GM10248 (cell line): ENCODE measurements around the gene AKAP6.
"Not testable (repeated sequence)": the region's sequence is repeated elsewhere in the genome, so short reads cannot be mapped to it uniquely, and the experiment has no call there.

ENCODE experiments used
- CTCF ChIA-PET: fragments of 300-600 bp; sonication (Branson Sonifier 250); formaldehyde crosslinking; extraction: SDS; loops from one replicate; lab custom pipeline; 2021; ENCODE audit warnings: antibody characterized with exemption; lab: Yijun Ruan, JAX
- POLR2A ChIA-PET: fragments of 350-650 bp; sonication (Branson Sonifier 250); formaldehyde crosslinking; extraction: SDS; loops from one replicate; lab custom pipeline; 2020; ENCODE audit warnings: antibody characterized with exemption; lab: Yijun Ruan, JAX
- DNase-seq: peaks from one replicate; pipeline ENCODE4 v3.0.0; 2012; ENCODE audit errors: extremely low spot score
- CTCF ChIP-seq: IDR thresholded peaks from 2 replicates; pipeline ENCODE4 v1.5.1; 2012; ENCODE audit warnings: mild to moderate bottlenecking, low read depth; ENCODE audit errors: extremely low read depth, missing control alignments, control extremely low read depth

The AKAP6 gene

GRCh38 chr14:32576088-32576795 is 247.1 kb downstream of the AKAP6 start:
- DNase-seq: peak; percentile 22
- TF ChIP-seq CTCF: peak; percentile 90
- POLR2A ChIA-PET: no interaction called here
- CTCF ChIA-PET: interaction anchor here (0.7 to 4.8 kb wide), 24 partner anchors 8 to 1752 kb away, joined by 3 to 65 read pairs (median 4); no protein-coding TSS in a partner anchor

GRCh38 chr14:32576977-32577376 is 247.9 kb downstream of the AKAP6 start:
- CTCF ChIA-PET: interaction anchor here (1.1 to 4.8 kb wide), 8 partner anchors 9 to 1746 kb away, joined by 3 to 65 read pairs (median 6); no protein-coding TSS in a partner anchor
- TF ChIP-seq CTCF: no peak
- no peak for DNase-seq
- POLR2A ChIA-PET: no interaction called here

- POLR2A ChIA-PET: no interaction called here
- TF ChIP-seq CTCF: no peak
- CTCF ChIA-PET: interaction anchor here (1.2 to 4.8 kb wide), 4 partner anchors 10 to 1745 kb away, joined by 4 to 65 read pairs (median 6); no protein-coding TSS in a partner anchor
- peak; percentile 19 for DNase-seq
Observed at GRCh38 chr14:32578181-32578580, 249.1 kb downstream of the AKAP6 start.

GRCh38 chr14:32583427-32583826 is 254.3 kb downstream of the AKAP6 start:
- POLR2A ChIA-PET, DNase-seq, CTCF ChIA-PET: not testable (repeated sequence)

- TF ChIP-seq CTCF: no peak
- ChIA-PET CTCF (interaction anchor here (1.6 kb wide), 1 partner anchor 11 kb away, joined by 4 read pairs; no protein-coding TSS in a partner anchor), POLR2A (no interaction called here)
- no peak for DNase-seq
Observed at GRCh38 chr14:32584079-32584478, 255.0 kb downstream of the AKAP6 start.

GRCh38 chr14:32587461-32587860 is 258.4 kb downstream of the AKAP6 start:
- ChIA-PET POLR2A (no interaction called here), CTCF (interaction anchor here (1.3 to 3.4 kb wide), 4 partner anchors 12 to 1205 kb away, joined by 4 to 31 read pairs (median 8); no protein-coding TSS in a partner anchor)
- no peak for DNase-seq
- no peak for TF ChIP-seq CTCF
